Measurements from ENCODE around the gene WHRN.

WHRN gene

GRCh38 chr9:114394523-114395333 lies 110.5 kb downstream of the WHRN start:
- FAIRE-seq: no peak

DNA sequence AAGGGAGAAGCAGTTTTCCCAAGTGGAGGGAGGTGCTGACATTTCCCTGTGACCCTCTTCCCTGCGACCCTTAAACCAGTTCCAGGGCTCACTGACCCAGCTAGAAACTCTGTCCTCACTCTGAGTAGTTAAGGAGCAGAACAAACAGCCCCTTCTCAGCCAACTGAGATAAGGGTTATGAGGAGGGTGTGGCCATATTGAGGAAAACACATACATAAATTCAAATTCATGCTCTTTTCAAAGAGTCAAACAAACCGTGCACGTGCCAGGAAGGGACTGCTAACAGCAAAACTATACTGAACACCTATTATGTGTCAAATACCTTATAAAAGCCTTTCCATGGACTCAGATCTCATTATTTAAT lies 112.5 kb downstream of the WHRN start:
- no peak for FAIRE-seq

GRCh38 chr9:114390952-114391351 lies 114.3 kb downstream of the WHRN start:
- FAIRE-seq: no peak

DNA sequence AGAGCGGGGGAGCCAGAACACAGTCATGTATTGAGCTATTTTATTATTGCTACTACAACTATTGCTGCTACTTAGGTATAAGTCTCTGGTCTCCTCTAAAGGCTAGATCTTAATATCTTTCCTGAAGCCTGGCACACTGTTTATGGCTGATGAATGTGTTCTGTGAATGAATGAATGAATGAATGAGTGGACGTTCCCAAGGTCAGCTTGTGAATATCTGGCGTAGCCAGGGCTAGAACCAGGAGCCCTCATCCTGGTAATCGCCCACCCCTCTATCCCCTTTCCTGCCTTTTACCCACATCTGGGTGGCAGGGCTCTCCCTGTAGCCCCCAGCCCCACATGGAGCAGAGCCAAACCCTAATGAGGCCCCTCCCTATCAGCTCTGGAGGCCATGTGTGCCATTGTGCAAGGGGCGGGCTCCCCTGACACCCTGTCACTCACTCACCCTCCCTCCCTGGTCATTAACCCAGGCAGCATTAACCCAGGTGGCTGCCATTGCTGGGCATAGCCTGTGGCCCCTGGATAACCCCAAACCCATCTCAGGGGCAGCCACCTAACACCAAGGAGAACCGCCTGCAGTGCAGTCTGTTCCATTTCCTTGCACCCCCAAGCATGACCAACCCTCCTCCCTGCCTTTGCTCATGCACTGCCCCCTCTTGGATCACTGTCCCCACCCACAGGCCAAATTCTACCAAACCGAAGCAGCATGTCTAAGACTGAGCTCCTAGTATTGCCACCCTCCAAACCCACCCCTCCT lies 115.5 kb downstream of the WHRN start:
- no peak for FAIRE-seq

- FAIRE-seq: no peak
Measured at GRCh38 chr9:114388764-114389375, 116.4 kb downstream of the WHRN start.

DNA sequence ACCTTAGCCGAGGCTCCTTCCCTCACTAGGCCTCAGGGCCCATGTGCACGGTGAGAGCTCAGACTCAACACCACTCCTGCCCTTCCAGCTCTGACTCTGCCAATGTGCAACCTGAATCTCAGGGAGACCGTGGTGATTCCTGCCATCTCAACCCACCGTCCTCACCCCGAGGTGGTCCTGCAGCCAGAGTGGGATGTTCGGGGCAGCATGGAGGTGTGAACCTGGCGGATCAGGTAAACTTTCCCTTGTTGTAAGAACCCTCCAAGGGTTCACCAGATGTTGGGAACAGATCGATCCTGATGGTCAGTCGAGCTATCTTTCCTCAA lies 117.0 kb downstream of the WHRN start:
- no peak for FAIRE-seq

- no peak for FAIRE-seq
Measured at GRCh38 chr9:114387680-114388356, 117.5 kb downstream of the WHRN start, which contains the start of gene AKNA. Gene AKNA, minus strand, starts transcription at chr9:114387982. Its CDS starts 6,649 bp downstream, at chr9:114381333.

GRCh38 chr9:114386886-114387679 lies 118.2 kb downstream of the WHRN start:
- no peak for FAIRE-seq

GRCh38 chr9:114386361-114386885 lies 118.8 kb downstream of the WHRN start:
- FAIRE-seq: no peak

- no peak for FAIRE-seq
Measured at GRCh38 chr9:114385397-114386181, 119.7 kb downstream of the WHRN start.

DNA sequence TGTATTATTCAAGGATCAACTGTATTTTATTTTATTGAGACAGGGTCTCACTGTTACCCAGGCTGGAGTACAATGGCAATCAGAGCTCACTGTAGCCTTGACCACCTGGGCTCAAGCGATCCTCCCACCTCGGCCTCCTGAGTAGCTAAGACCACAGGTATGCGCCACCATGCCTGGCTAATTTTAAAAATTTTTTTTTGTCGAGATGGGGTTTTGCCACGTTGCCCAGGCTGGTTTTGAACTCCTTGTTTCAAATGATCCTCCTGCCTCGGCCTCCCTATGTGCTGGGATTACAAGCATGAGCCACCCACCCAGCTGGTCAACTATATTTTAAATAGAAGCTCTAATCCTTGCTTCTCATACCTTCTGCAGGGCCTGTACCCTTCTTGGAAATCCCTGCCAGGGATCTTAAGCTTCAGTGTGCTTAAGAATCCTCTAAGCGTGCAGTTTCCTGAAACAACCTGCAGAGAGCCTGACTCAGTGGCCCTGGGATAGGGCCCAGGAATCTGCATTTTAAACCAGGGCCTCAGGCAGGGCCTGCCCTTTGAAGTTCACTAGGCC lies 120.4 kb downstream of the WHRN start:
- no peak for FAIRE-seq

GRCh38 chr9:114384341-114384740 lies 120.9 kb downstream of the WHRN start:
- FAIRE-seq: no peak

DNA sequence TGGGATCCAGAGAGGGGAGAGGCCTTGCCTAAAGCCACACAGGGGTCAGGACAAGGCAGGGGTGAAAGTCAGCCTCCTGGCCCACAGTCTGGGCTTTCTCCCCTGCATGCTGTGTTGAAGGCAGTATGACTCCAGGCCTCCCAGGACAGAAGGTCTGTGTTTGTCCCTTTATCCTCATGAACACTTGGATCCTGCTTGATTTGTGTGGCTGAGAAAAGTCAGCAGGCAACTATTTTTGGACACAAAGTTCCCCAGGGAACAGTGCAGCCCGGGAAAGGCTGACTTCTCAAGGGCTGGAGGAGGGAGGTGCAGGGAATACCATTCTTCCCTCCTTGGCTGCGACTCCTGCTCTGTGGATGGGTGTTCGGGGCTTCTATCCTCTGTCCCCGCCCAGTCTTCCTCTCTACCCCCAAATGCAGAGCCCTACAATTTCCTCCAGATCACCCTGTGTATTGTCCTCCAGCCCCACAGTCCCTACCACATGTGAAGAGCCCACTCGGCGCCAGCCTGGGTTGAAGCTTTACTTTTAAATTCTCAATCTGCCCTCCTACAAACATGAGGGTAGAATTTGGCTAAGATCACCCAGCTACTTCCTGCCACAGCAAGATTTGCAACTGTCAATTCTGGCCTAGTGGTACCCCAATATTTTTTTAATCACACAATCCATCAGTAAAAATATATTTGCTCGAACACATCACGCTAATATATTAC lies 121.6 kb downstream of the WHRN start:
- no peak for FAIRE-seq

GRCh38 chr9:114382699-114383520 lies 122.4 kb downstream of the WHRN start:
- no peak for FAIRE-seq

- FAIRE-seq: no peak
Measured at GRCh38 chr9:114378883-114379282, 126.4 kb downstream of the WHRN start.

DNA sequence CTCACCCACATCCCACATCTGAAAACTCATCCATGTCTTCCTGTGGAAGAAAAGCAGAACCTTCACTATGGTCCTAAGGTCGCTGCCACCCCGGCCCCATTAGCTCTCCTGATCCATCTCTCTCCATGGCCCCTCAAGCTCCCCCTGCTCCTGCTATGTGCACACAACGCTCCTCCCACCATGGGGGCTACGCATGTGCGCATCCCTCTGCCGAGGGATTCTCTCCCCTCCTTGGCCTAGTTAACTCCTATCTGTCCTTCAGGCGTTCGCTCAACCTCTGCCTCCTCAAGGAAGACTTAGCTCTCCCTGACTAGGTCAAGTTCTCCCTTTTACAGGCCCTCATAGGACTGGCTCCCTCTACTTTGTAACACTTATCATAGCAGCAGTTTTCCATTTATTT lies 127.3 kb downstream of the WHRN start:
- no peak for FAIRE-seq

GRCh38 chr9:114376586-114377445 lies 128.5 kb downstream of the WHRN start:
- FAIRE-seq: no peak

GRCh38 chr9:114375386-114376175 lies 129.7 kb downstream of the WHRN start:
- FAIRE-seq: no peak
